Fibroblast of peridontal ligament (primary cell): Measurements from ENCODE around the gene GRK5.
A peak's percentile ranks its signal among the peaks of the same experiment; 100 is the strongest.
"Not testable (repeated sequence)": the region's sequence is repeated elsewhere in the genome, so short reads cannot be mapped to it uniquely, and the experiment has no call there.

Experiments used
- DNase-seq: peaks from one replicate; pipeline ENCODE4 v3.0.0-alpha.2; 2010; ENCODE audit errors: extremely low read depth

GRK5 gene

GRCh38 chr10:119420950-119421875 lies 213.8 kb downstream of the GRK5 start:
- no peak for DNase-seq

- peak; percentile 55 for DNase-seq
Measured at GRCh38 chr10:119421891-119422681, 214.7 kb downstream of the GRK5 start.

- DNase-seq, result no peak
Measured at GRCh38 chr10:119422682-119423509, 215.5 kb downstream of the GRK5 start.

GRCh38 chr10:119423510-119424257 lies 216.3 kb downstream of the GRK5 start:
- no peak for DNase-seq

- DNase-seq, result no peak
Measured at GRCh38 chr10:119424258-119424975, 217.0 kb downstream of the GRK5 start.

GRCh38 chr10:119425102-119425880 lies 217.9 kb downstream of the GRK5 start:
- DNase-seq, result no peak

- no peak for DNase-seq
Measured at GRCh38 chr10:119425881-119426170, 218.5 kb downstream of the GRK5 start.

GRCh38 chr10:119426699-119427098 lies 219.3 kb downstream of the GRK5 start:
- no peak for DNase-seq

GRCh38 chr10:119427263-119427864 lies 220.0 kb downstream of the GRK5 start:
- DNase-seq, result no peak

- DNase-seq, result peak; percentile 27
Measured at GRCh38 chr10:119428789-119429188, 221.4 kb downstream of the GRK5 start.

GRCh38 chr10:119429771-119430170 lies 222.4 kb downstream of the GRK5 start:
- DNase-seq, result no peak

- DNase-seq, result no peak
Measured at GRCh38 chr10:119431034-119431772, 223.8 kb downstream of the GRK5 start.

GRCh38 chr10:119431773-119432135 lies 224.4 kb downstream of the GRK5 start:
- DNase-seq, result no peak

- not testable (repeated sequence) for DNase-seq
Measured at GRCh38 chr10:119434942-119435341, 227.6 kb downstream of the GRK5 start.

- no peak for DNase-seq
Measured at GRCh38 chr10:119438717-119439116, 231.3 kb downstream of the GRK5 start.

GRCh38 chr10:119439922-119440321 lies 232.6 kb downstream of the GRK5 start:
- DNase-seq, result no peak

GRCh38 chr10:119441151-119441821 lies 233.9 kb downstream of the GRK5 start:
- DNase-seq, result peak; percentile 95
